Activated CD4-positive, CD25-positive, alpha-beta regulatory T cell (primary cell): ENCODE measurements around the gene FGB.

Experiments
- DNase-seq, 4 experiments: peaks; one replicate each; lab custom pipeline; 2025; lab: John Stamatoyannopoulos, UW

The FGB gene

GRCh38 chr4:154562697-154563254, at the start of gene FGB:
Gene FGB, plus strand, starts transcription at chr4:154563011. Its CDS starts 8 bp downstream, at chr4:154563019.
- no peak for DNase-seq

- no peak for DNase-seq
Observed at GRCh38 chr4:154516318-154517029, 46.3 kb upstream of the FGB start.

- no peak for DNase-seq
Observed at GRCh38 chr4:154517591-154517990, 45.2 kb upstream of the FGB start.

- no peak for DNase-seq
Observed at GRCh38 chr4:154519214-154519613, 43.6 kb upstream of the FGB start.

GRCh38 chr4:154521607-154522006, 41.2 kb upstream of the FGB start:
- DNase-seq = no peak

GRCh38 chr4:154526151-154526550, 36.7 kb upstream of the FGB start:
- DNase-seq = no peak

- no peak for DNase-seq
Observed at GRCh38 chr4:154527308-154527707, 35.5 kb upstream of the FGB start.

GRCh38 chr4:154528869-154529268, 33.9 kb upstream of the FGB start:
- DNase-seq = no peak

GRCh38 chr4:154529728-154530519, 32.9 kb upstream of the FGB start:
- no peak for DNase-seq

GRCh38 chr4:154534296-154534695, 28.5 kb upstream of the FGB start:
- no peak for DNase-seq

- DNase-seq = no peak
Observed at GRCh38 chr4:154542271-154542879, 20.4 kb upstream of the FGB start.

GRCh38 chr4:154545689-154546088, 17.1 kb upstream of the FGB start:
- no peak for DNase-seq

- DNase-seq = peak; percentile 91 to 93 (median 92)
Observed at GRCh38 chr4:154549894-154550790, 12.7 kb upstream of the FGB start, which contains the start of gene PLRG1. Gene PLRG1, minus strand, starts transcription at chr4:154550400. Its CDS starts 92 bp downstream, at chr4:154550308.

- DNase-seq = peak; percentile 23 to 34 (median 26)
Observed at GRCh38 chr4:154551872-154552686, 10.7 kb upstream of the FGB start.

GRCh38 chr4:154559141-154559493, 3.7 kb upstream of the FGB start:
- DNase-seq = no peak

- no peak for DNase-seq
Observed at GRCh38 chr4:154559494-154560418, 3.1 kb upstream of the FGB start.

GRCh38 chr4:154560419-154560801, 2.4 kb upstream of the FGB start:
- no peak for DNase-seq

GRCh38 chr4:154560824-154561231, 2.0 kb upstream of the FGB start:
- no peak for DNase-seq

- no peak for DNase-seq
Observed at GRCh38 chr4:154564311-154564710, 1.5 kb downstream of the FGB start.

GRCh38 chr4:154565704-154566103, 2.9 kb downstream of the FGB start:
- DNase-seq = no peak
